Spleen (tissue), 11 donors: Measurements from ENCODE around the gene SDK1. TPM values are rescaled to one million over a fixed set of nuclear protein-coding genes. Genes with fewer than 3 reads are reported as not detected.
A peak's percentile ranks its signal among the peaks of the same experiment; 100 is the strongest.

Experiments
- DNase-seq: peaks from one replicate; pipeline ENCODE4 v3.0.0-alpha.2; 2020
- H3K27ac ChIP-seq, 8 donors: fragments of 200-600 bp; sonication (generic) in 7 of 8; 1 replicate in 4 of 8; 2 replicates in 4 of 8; pipeline versions ENCODE4 v1.5.0 to v1.8.0; 2016 to 2021; ENCODE audit warnings: inconsistent platforms in 4 of 8, mild to moderate bottlenecking in 4 of 8, moderate library complexity in 1 of 8
- H3K27me3 ChIP-seq, 7 donors: fragments of 200-600 bp; sonication (generic) in 6 of 7; replicated peaks in 1 of 7; 1 replicate in 4 of 7; 2 replicates in 3 of 7; pipeline versions ENCODE4 v1.5.0 to v1.8.0; 2016 to 2021; ENCODE audit warnings: inconsistent platforms in 3 of 7, mild to moderate bottlenecking in 1 of 7
- H3K36me3 ChIP-seq, 6 donors: fragments of 200-600 bp; sonication (generic) in 5 of 6; 1 replicate in 4 of 6; 2 replicates in 2 of 6; pipeline versions ENCODE4 v1.5.0 to v1.8.0; 2016 to 2021; ENCODE audit warnings: inconsistent platforms in 2 of 6
- H3K4me1 ChIP-seq, 6 donors: fragments of 200-600 bp; sonication (generic) in 5 of 6; 1 replicate in 3 of 6; 2 replicates in 3 of 6; pipeline versions ENCODE4 v1.5.0 to v1.8.0; 2016 to 2021; ENCODE audit warnings: inconsistent platforms in 3 of 6
- H3K4me3 ChIP-seq, 8 donors: fragments of 200-600 bp; sonication (generic) in 7 of 8; 1 replicate in 4 of 8; 2 replicates in 4 of 8; pipeline versions ENCODE4 v1.5.0 to v1.8.0; 2016 to 2021; ENCODE audit warnings: inconsistent platforms in 4 of 8, mild to moderate bottlenecking in 4 of 8, moderate library complexity in 2 of 8
- H3K9me3 ChIP-seq, 8 donors: fragments of 200-600 bp; sonication (generic) in 7 of 8; 1 replicate in 4 of 8; 2 replicates in 4 of 8; pipeline versions ENCODE4 v1.5.0 to v1.8.0; 2016 to 2021; ENCODE audit warnings: inconsistent platforms in 4 of 8
- CTCF ChIP-seq, 11 experiments: fragments of 200-600 bp in 7 of 11; fragments of 450-650 bp in 4 of 11; sonication (generic) in 4 of 11; IDR thresholded peaks in 8 of 11; conservative IDR thresholded peaks in 3 of 11; 1 replicate in 7 of 11; 2 replicates in 4 of 11; pipeline versions ENCODE4 v1.4.0 to v1.8.0; 2016 to 2021; ENCODE audit warnings: antibody characterized with exemption in 11 of 11, inconsistent platforms in 4 of 11, mild to moderate bottlenecking in 1 of 11
- POLR2A ChIP-seq, 3 donors: fragments of 450-650 bp; IDR thresholded peaks; one replicate each; pipeline ENCODE4 v1.5.1; 2017; ENCODE audit warnings: antibody characterized with exemption in 3 of 3, mild to moderate bottlenecking in 1 of 3
- POLR2AphosphoS5 ChIP-seq, 3 donors: sonication (generic); formaldehyde crosslinking; IDR thresholded peaks; one replicate each; pipeline ENCODE4 v1.5.1; 2017; ENCODE audit warnings: antibody characterized with exemption in 3 of 3
- WGBS, 5 donors: extraction: QIAGEN DNeasy Blood & Tissue Kit in 3 of 5; methylation state at CpG; one replicate each; pipeline versions ENCODE4 v1.1.5 to v1.1.7; 2013 to 2018; 5-methylcytosine and 5-hydroxymethylcytosine counted together
- intact Hi-C: fragments of 100-400 bp; cut with DNase I; formaldehyde crosslinking; loops from one replicate; pipeline ENCODE4 v1.15.0; 2023; ENCODE audit warnings: low total_unique reads
- polyA plus RNA-seq, 3 donors: library from polyadenylated mRNA; stranded (reverse); fragments of 200-250 nt; gene quantifications; one replicate each; pipeline ENCODE4 v1.2.1, GENCODE V29; 2013
- total RNA-seq, 7 donors: library from RNA; depleted of rRNA in 3 of 7; stranded (reverse); fragments of >200 nt in 3 of 7; fragmentation: NEBNext Ultra II Directional in 4 of 7; extraction: Animal tissue kit (Norgen Biotek cat#: 25700) in 4 of 7; gene quantifications; one replicate each; pipeline versions ENCODE4 v1.1.0 to v1.2.1, GENCODE V29; 2016 to 2021
- donor health status: healthy with polysubstance abuse.
- donor health status: DM: no; HTN: no; CAD: no; lungs with moderate emphysema.
- donor health status: DM: no; HTN: no; CAD: no.
- donor health status: Bipolar disorder and iron deficiency.
- donor health status: healthy.
- donor health status: DM: no; HTN: no; CAD: no.
- donor health status: DM: yes; HTN: yes; CAD: no.

SDK1 gene
- total and polyA plus RNA-seq, 10 donors = 3.2 to 54.1 (median 35.1) TPM

DNA sequence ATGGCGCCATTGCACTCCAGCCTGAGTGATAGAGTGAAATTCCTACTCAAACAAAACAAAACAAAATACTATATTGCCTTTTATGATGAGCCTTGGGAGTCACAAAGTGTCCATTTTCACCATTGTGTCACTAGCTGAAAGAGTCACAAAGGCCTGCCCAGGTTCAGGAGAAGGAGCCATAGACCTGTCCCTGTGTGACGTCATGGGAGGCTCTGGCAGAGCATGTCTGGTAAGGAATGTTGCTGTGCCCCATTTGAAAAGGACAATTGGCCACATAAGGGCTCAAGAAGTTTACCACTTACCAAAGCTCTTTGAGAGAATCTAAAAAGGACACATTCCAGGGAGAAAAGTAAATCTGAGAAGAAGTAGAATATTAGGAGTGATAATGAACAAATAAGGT lies 367.7 kb downstream of the SDK1 start:
- Histone ChIP-seq H3K4me3 (no peak overlapping the region), H3K36me3 (no peaks in the 10 kb centered on the region), H3K9me3 (no peaks in the 10 kb centered on the region), H3K27ac (no peak overlapping the region), H3K27me3 (no peaks in the 10 kb centered on the region), H3K4me1 (peaks cover 0 to 14% (median 5%) of the 10 kb centered on the region in 6 donors)
- TF ChIP-seq POLR2A (IDR thresholded peaks at IDR 0.05) = no peak
- no peak for TF ChIP-seq POLR2AphosphoS5 (IDR thresholded peaks at IDR 0.05)
- TF ChIP-seq CTCF (IDR thresholded peaks at IDR 0.05 in 8 of 11, conservative IDR thresholded peaks at IDR 0.05 in 3 of 11) = no peak
- intact Hi-C loops = no loop called here
- 76 to 92% (median 89%) methylated on average over 2 of the region's 2 CpGs for WGBS, 5 donors
- DNase-seq = no peak

DNA sequence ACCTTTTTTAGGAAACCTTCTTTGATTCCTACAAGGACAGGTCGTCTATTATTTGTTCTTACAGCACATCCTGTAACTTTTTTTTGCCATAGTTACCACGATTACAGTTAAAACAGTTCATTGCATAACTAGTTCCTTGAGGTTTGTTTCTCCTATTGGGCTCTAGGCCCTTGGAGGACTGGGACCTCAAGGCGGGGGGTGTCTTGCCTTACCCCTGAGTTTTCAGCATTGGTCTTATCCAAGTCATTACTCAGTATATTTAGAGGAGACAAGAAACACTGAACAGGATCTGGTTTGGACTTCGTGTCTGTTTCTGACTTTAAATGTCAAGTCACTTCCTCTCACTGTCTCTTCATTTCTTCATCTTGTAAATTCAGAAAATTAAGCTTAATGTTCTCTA lies 369.8 kb downstream of the SDK1 start:
- Histone ChIP-seq H3K4me1 (peaks cover 0 to 14% (median 5%) of the 10 kb centered on the region in 6 donors), H3K27me3 (no peaks in the 10 kb centered on the region), H3K9me3 (no peaks in the 10 kb centered on the region), H3K4me3 (no peak overlapping the region), H3K36me3 (no peaks in the 10 kb centered on the region), H3K27ac (peak overlapping the region in 2 of 8 donors; percentile 29 to 47)
- intact Hi-C loops = no loop called here
- WGBS, 5 donors = 19 to 33% (median 25%) methylated on average over 4 of the region's 4 CpGs
- TF ChIP-seq CTCF (IDR thresholded peaks at IDR 0.05 in 8 of 11, conservative IDR thresholded peaks at IDR 0.05 in 3 of 11) (no peak), POLR2AphosphoS5 (IDR thresholded peaks at IDR 0.05) (no peak), POLR2A (IDR thresholded peaks at IDR 0.05) (no peak)
- no peak for DNase-seq

DNA sequence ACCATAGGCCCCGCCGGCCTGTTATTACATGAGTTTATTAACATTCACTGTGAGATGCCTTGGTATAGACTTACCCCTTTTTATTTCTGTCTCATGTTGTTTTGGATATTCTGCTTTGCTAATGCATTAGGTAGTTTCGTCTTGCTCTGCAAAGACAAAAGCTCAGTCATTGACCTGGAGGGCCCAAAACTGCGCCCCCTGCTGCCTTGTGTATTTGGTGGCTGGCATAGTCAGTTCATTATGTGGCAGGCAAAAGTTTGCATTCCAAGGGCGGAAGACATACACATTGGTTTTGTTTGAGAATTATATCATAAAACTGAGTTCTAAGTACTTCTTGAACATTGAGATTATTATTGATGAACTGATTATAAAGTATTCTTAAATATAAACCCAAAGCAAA lies 372.5 kb downstream of the SDK1 start:
- intact Hi-C loops = no loop called here
- DNase-seq = no peak

DNA sequence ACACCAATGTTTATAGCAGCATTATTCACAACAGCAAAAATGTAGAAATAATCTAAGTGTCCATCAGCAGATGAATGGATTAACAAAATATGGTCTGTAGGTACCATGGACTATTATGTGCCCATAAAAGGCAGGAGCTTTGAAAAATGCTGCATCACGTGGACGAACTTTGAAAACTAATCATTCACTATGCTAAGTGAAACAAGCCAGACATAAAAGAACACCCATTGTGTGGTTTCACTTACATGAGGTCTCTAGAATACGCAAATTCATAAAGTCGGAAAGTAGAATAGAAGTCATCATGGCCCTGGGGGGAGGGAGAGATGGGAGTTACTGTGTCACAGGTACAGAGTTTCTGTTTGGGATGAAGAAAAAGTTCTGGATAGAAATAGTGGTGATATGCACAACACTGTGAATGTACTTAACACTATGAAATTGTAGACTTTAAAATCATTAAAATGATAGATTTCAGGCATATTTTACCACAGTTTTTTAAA lies 377.3 kb downstream of the SDK1 start:
- no peak for TF ChIP-seq CTCF (IDR thresholded peaks at IDR 0.05 in 8 of 11, conservative IDR thresholded peaks at IDR 0.05 in 3 of 11)
- no peak for DNase-seq
- Histone ChIP-seq H3K4me1 (peaks cover 0 to 7% (median 3%) of the 10 kb centered on the region in 6 donors), H3K27me3 (no peaks in the 10 kb centered on the region), H3K4me3 (no peak overlapping the region), H3K27ac (no peak overlapping the region), H3K9me3 (no peaks in the 10 kb centered on the region), H3K36me3 (no peaks in the 10 kb centered on the region)
- 89 to 98% (median 92%) methylated on average over 4 of the region's 4 CpGs for WGBS, 5 donors
- intact Hi-C loops = no loop called here

More for the DNA sequence above, 372.5 kb downstream of the SDK1 start:
- 75 to 83% (median 79%) methylated on average over 5 of the region's 5 CpGs for WGBS, 5 donors
- Histone ChIP-seq H3K4me3 (no peak overlapping the region), H3K9me3 (no peaks in the 10 kb centered on the region), H3K4me1 (peaks cover 0 to 14% (median 5%) of the 10 kb centered on the region in 6 donors), H3K27me3 (no peaks in the 10 kb centered on the region), H3K27ac (no peak overlapping the region), H3K36me3 (no peaks in the 10 kb centered on the region)
- TF ChIP-seq CTCF (IDR thresholded peaks at IDR 0.05 in 8 of 11, conservative IDR thresholded peaks at IDR 0.05 in 3 of 11) (peak in 2 of 11 experiments; percentile 23 to 39), POLR2AphosphoS5 (IDR thresholded peaks at IDR 0.05) (no peak)
